ENCODE data around the gene PKNOX2. TPM values are rescaled to one million over a fixed set of nuclear protein-coding genes. Genes with fewer than 3 reads are reported as not detected.

Gene PKNOX2
- total RNA-seq, 4 donors from 2014 or later = 0.83 to 4.1 (median 2.5) TPM

DNA sequence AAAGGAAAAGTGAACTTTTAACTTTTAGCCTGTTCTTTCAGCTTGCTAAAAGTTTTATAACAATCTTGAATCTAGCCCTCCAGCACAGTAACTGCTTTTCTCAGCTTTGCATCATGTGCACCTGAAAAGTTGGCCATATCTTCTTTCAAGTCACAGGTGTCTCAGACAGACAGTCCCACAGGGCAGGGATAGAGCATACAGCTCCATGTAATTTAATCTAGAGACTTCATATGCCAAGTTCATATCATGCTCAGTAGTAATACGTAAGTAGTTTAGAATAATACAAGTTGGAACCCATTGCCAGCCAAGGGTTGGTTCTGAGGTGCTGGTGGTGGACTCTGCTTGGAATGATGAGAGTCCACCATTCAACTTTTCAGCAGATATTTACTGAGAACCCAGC lies 68.6 kb downstream of the PKNOX2 start:
- no peaks in the 10 kb centered on the region for H3K4me1 ChIP-seq
- H3K27ac ChIP-seq (replicated peaks in 1 of 4) = no peak overlapping the region
- no peak for DNase-seq (ENCODE audit: extremely low spot score)
- WGBS = 93% methylated on average over 1 of the region's 1 CpG
- no peak overlapping the region for H3K4me3 ChIP-seq
- TF ChIP-seq EP300 (IDR thresholded peaks at IDR 0.05) (no peak), POLR2A (IDR thresholded peaks at IDR 0.05; ENCODE audit: low read depth) (no peak), POLR2AphosphoS5 (IDR thresholded peaks at IDR 0.05) (no peak)
- TF ChIP-seq, protein P1, sequence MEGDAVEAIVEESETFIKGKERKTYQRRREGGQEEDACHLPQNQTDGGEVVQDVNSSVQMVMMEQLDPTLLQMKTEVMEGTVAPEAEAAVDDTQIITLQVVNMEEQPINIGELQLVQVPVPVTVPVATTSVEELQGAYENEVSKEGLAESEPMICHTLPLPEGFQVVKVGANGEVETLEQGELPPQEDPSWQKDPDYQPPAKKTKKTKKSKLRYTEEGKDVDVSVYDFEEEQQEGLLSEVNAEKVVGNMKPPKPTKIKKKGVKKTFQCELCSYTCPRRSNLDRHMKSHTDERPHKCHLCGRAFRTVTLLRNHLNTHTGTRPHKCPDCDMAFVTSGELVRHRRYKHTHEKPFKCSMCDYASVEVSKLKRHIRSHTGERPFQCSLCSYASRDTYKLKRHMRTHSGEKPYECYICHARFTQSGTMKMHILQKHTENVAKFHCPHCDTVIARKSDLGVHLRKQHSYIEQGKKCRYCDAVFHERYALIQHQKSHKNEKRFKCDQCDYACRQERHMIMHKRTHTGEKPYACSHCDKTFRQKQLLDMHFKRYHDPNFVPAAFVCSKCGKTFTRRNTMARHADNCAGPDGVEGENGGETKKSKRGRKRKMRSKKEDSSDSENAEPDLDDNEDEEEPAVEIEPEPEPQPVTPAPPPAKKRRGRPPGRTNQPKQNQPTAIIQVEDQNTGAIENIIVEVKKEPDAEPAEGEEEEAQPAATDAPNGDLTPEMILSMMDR (IDR thresholded peaks at IDR 0.05) = no peak
- no peaks in the 10 kb centered on the region for H3K27me3 ChIP-seq
- peaks cover 0 to 3% (median 0%) of the 10 kb centered on the region in 4 donors for H3K9me3 ChIP-seq
- H3K36me3 ChIP-seq = no peaks in the 10 kb centered on the region
- intact Hi-C loops (cut with DNase I) = no loop called here

DNA sequence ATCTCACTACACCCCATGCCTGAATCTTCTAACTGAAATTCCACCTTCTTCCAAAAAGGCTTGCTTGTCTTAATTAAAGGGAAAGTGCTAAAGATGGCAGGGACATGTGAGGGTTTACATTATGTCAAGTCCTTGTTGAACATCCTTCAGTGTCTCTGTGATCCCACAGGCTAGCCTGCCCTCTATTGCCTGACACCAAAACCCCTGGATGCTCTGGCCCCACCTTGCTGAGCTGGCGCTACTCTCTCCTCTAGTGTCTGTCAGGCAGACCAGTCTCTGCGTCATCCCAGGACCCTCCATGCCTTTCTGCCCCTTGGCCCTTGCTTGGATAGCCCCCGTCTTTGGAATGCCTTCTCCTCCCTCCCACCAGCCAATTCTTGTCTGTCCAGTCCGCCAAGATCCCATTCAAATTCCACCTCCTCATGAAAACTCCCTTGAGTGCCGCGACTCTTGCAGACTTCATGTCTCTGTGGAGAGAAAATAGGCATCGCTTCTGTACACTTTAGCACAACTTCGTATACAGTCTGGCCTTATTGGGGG lies 69.3 kb downstream of the PKNOX2 start:
- no peaks in the 10 kb centered on the region for H3K4me1 ChIP-seq
- no peak overlapping the region for H3K4me3 ChIP-seq
- no peak overlapping the region for H3K27ac ChIP-seq (replicated peaks in 1 of 4)
- H3K9me3 ChIP-seq = peaks cover 0 to 3% (median 0%) of the 10 kb centered on the region in 4 donors
- WGBS = 79% methylated on average over 8 of the region's 8 CpGs
- DNase-seq (ENCODE audit: extremely low spot score) = no peak
- intact Hi-C loops (cut with DNase I) = no loop called here
- TF ChIP-seq POLR2A (IDR thresholded peaks at IDR 0.05; ENCODE audit: low read depth) (no peak), EP300 (IDR thresholded peaks at IDR 0.05) (no peak), POLR2AphosphoS5 (IDR thresholded peaks at IDR 0.05) (no peak)
- TF ChIP-seq, protein P1 (IDR thresholded peaks at IDR 0.05) = no peak
- H3K36me3 ChIP-seq = no peaks in the 10 kb centered on the region
- no peaks in the 10 kb centered on the region for H3K27me3 ChIP-seq

DNA sequence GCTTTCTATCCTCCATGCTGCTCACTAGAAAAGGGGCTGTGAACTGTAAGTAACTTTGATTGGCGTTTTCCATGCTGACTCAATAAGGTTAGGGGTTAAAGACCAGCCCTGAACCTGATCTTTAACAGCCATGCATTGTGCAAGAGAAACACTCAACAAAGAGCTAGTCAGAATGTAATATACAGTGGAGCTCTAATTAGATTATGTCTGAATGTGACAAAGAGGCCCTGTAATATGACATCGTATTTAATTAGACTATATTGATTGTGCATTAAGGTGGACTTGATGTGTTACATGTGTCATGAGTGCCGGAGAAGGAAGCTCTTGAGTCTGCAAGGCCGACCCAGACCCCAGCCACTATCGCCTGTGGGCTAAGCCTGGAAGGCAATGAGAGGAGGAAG lies 70.5 kb downstream of the PKNOX2 start:
- TF ChIP-seq EP300 (IDR thresholded peaks at IDR 0.05) = no peak
- TF ChIP-seq POLR2A (IDR thresholded peaks at IDR 0.05; ENCODE audit: low read depth) = no peak
- TF ChIP-seq, protein P1 (IDR thresholded peaks at IDR 0.05) = no peak
- no peak for TF ChIP-seq POLR2AphosphoS5 (IDR thresholded peaks at IDR 0.05)
- peaks cover 0 to 3% (median 0%) of the 10 kb centered on the region in 4 donors for H3K9me3 ChIP-seq
- no peak for DNase-seq (ENCODE audit: extremely low spot score)
- H3K4me1 ChIP-seq = no peaks in the 10 kb centered on the region
- H3K4me3 ChIP-seq = no peak overlapping the region
- intact Hi-C loops (cut with DNase I) = no loop called here
- H3K27me3 ChIP-seq = no peaks in the 10 kb centered on the region
- H3K36me3 ChIP-seq = no peaks in the 10 kb centered on the region
- no peak overlapping the region for H3K27ac ChIP-seq (replicated peaks in 1 of 4)
- 87% methylated on average over 5 of the region's 5 CpGs for WGBS

DNA sequence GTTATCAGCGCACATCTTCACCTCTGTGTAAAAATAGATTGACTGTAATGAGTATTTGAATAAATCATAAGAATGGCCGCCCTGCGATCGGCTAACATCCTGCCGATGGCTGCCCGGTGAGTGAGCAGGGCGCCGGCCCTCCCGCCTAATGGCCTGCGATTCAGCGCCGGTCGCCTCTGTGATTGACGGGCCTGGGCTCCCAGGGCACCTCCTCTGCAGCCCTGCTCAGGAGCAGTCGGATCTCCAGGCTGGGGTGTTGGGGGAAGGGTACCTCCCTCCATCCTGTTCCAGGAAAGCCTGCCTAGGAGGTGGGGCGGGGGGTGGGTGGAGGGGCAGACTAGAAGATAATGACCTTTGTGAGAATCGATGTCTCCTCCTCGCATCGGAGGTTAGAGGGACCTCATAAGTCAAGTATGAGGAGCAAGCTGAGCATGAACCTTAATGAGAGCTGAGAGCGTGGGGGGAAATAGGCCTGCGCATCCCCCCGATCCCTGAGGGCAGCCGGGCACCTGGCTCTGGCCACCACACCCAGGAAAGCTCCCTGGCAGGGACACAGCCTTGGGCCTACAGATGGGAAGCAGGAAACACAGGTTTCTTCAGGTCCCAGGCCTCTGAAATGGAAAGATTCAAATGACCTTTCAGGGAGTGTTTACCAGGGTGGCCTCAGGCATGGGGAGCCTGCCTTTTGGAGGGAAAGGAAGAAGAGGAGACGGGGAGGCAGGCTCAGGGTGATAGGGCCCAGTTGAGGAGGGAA lies 71.7 kb downstream of the PKNOX2 start:
- WGBS = 86% methylated on average over 23 of the region's 24 CpGs
- intact Hi-C loops (cut with DNase I) = no loop called here
- H3K36me3 ChIP-seq = no peaks in the 10 kb centered on the region
- H3K4me1 ChIP-seq = no peaks in the 10 kb centered on the region
- peaks cover 0 to 3% (median 0%) of the 10 kb centered on the region in 4 donors for H3K9me3 ChIP-seq
- no peak for DNase-seq (ENCODE audit: extremely low spot score)
- no peak overlapping the region for H3K27ac ChIP-seq (replicated peaks in 1 of 4)
- H3K27me3 ChIP-seq = no peaks in the 10 kb centered on the region
- TF ChIP-seq POLR2A (IDR thresholded peaks at IDR 0.05; ENCODE audit: low read depth) = no peak
- TF ChIP-seq, protein P1 (IDR thresholded peaks at IDR 0.05) = no peak
- no peak for TF ChIP-seq POLR2AphosphoS5 (IDR thresholded peaks at IDR 0.05)
- no peak for TF ChIP-seq EP300 (IDR thresholded peaks at IDR 0.05)
- no peak overlapping the region for H3K4me3 ChIP-seq

Measured in esophagus muscularis mucosa (tissue), 4 donors.